ENCODE results near the gene AFAP1.
A peak's percentile ranks its signal among the peaks of the same experiment; 100 is the strongest.

The AFAP1 gene

DNA sequence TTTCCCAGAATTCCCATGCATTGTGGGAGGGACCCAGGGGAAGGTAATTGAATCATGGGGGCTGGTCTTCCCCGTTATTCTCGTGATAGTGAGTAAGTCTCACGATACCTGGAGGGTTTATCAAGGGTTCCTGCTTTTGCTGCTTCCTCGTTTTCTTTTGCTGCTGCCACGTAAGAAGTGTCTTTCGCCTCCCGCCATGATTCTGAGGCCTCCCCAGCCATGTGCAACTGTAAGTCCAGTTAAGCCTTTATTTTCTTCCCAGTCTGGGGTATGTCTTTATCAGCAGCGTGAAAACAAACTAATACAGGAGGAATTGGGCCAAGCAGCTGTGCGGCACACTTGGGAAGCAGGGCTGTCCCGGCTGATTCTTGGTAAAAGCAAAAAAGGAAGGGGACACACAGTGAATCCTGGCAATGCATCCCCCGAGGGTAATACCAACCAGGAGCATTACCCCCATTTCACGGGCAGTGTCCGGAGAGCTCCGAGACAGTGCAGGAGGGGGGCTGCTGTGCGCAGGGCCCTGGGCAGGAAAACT lies 185.7 kb downstream of the AFAP1 start:
- no peak for DNase-seq (ENCODE audit: low read depth)

- no peak for DNase-seq (ENCODE audit: low read depth)
Observed at GRCh38 chr4:7753271-7753670, 186.4 kb downstream of the AFAP1 start.

DNA sequence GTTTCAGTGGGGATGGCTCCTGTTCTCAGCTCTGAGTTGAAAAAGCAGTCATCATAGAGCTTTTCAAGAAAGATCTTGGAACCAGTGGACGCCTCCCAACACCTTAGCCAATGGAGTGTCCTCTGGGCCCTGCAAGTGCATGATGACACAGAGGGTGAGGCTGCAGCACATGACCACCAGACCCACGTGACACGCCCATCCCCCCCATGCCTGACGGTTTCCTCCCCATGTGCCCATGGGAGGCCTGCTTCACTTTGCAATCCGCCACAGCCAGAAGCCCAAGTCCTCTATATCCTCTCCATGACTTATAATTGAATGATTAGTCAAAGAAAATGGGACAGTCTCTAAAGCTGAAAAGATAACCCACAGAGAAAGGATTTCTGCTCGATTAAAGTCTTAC lies 187.0 kb downstream of the AFAP1 start:
- peak; percentile 11 for DNase-seq (ENCODE audit: low read depth)

GRCh38 chr4:7750972-7751371 lies 188.7 kb downstream of the AFAP1 start:
- DNase-seq (ENCODE audit: low read depth), result no peak

GRCh38 chr4:7750523-7750922 lies 189.1 kb downstream of the AFAP1 start:
- DNase-seq (ENCODE audit: low read depth), result no peak

DNA sequence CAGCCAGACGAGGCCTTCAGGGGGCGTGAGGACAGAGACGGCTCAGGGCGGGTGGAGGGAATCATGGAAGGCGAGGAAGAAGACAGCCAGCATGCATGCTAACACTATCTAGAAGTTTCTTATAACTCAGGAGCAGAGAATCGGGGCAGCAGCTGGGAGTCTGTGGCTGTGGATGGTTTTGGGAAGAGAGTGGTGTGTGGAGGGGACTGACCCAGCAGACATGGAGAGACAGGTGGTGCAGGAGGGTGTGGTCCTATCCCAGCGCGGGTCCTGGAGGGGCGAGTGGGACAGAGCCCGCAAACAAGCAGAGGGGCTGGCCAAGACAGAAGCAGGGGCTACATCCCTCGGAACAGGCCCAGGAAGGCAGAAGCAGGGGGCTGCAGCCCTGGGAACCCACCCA lies 192.1 kb downstream of the AFAP1 start:
- no peak for DNase-seq (ENCODE audit: low read depth)

DNA sequence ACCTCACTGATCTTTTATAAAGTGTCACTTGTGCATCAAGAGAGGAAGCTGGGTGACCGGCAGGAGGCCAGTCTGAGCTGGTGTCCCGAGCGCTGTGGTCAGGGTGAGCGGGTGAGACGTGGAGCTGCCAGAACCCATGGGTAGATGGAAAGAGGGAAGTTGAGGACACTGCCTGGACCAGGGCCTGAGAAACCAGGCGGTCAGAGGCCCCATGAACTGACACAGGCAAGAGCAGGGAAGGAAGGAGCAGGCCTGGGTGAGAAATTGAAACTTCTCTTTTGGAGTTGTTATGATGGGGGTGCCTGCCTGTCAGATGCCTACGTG lies 192.6 kb downstream of the AFAP1 start:
- no peak for DNase-seq (ENCODE audit: low read depth)

DNA sequence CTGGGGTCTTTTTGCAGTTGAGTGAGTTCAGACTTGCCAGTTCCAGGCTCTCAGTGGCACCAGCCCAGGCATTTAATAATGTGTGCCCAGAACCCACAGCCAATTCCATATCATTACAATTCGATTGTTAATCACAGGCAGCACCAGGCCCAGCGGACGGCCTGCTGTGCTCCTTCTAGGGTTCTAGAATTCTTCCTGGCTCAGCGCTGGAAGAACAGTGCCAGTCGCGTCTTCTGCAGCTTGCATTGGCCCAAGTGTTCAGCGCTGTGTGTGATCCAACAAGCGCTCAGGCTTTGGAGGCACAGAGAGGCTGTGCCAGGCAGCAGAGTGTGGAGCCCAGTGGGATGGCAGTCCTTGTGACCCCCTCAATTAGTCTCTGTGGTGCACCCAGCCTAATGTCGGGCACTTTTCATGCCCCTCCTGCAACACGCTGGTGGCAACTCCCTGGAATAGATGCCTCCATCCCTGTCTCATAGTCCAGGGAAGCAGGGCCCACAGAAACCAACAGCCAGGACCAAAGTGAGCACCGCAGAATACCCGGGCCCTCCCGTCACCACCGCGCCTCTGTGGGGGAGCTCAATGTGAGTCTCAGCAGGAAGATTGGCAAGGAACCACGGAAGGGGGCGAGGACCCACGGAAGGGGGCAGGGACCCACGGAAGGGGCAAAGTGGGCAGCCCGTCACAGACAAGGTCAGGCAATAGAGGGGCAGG lies 193.2 kb downstream of the AFAP1 start:
- DNase-seq (ENCODE audit: low read depth), result no peak

DNA sequence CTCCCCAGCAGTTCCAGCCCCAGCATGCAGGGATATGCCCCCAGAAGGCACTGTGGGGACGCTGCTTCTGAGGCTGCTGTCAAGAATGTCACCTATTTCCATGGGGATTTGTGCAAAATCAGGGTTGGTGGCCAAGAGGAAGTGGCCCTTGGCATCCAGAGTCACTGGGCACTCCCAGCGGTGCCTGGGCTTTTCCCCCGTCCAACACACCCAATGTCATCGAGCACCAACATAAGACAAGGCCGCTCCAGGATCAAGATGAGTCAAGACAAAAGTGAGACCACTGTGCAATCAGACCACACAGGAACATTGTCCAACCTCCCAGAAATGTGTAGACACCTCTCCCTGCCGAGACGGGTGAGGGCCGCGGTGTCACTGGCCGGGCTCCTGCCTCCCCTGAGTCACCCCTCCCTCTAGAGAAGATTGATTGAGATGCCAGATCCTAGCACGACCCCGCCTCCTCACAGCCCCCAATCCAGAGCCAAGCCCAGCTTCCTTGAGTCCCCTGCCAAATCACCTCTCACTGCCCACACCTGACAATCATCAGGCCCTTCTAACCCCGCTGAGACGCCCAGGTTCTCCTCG lies 194.3 kb downstream of the AFAP1 start:
- no peak for DNase-seq (ENCODE audit: low read depth)

DNA sequence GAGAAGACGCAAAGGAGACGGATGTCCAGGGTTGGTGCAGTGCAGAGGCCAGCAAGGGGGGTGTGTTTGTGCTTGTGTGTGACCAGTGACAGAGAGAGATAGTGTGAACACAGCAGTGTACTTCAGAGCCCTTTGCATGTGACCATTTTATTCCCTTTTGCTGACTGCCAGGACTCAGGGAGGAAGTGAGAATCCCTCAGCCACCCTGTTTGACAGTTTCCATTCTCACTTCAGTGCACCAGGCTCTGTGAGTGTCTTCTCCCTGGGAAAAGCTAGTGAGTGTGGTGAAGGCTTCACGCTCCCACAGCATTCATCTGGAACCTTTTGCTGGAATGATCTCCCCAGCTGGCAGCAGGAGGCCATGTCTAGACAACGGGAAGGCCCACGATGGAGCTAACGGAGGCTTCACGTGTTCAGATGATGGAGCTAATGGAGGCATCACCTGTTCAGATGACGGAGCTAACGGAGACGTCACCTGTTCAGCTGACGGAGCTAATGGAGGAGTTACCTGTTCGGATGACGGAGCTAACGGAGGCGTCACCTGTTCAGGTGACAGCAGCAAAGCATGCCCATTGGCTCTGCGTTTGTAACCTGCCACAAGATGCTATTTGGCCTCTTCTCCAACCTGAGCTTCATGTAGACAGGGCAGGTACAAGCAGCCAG lies 195.4 kb downstream of the AFAP1 start:
- DNase-seq (ENCODE audit: low read depth), result no peak

- no peak for DNase-seq (ENCODE audit: low read depth)
Observed at GRCh38 chr4:7742807-7743280, 196.8 kb downstream of the AFAP1 start.

GRCh38 chr4:7741946-7742806 lies 197.5 kb downstream of the AFAP1 start:
- no peak for DNase-seq (ENCODE audit: low read depth)

DNA sequence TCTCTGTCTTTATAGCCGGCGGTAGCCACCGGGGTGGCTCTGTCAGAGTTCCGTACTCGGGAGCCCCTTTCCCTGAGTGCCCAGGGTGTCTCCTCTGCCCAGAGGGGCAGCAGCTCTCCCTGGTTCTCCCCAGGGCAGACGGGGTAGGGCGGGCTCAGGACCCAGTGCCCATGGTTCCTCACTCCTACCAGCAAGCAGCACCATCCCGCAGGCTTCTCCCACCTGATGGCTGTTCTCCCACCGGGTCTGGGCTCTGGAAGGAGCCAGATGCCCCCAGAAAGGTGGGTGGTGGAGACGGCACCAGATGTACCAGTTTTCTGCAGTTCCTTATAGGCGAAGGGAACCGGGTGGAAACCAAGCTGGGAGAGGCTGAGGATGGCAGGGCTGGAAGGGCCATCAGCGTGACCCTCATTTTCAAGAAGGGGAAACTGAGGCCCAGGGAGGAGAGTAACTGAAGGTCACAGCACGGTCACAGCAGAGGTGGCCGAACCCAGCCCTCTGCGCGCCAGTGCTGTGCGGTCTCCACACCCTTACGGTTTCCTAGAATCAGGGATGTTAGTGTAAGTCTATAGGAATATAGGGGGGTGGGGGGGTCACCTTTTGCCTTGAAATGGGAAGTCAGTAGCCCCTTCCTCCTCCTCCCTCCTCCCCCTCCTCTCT lies 198.7 kb downstream of the AFAP1 start:
- no peak for DNase-seq (ENCODE audit: low read depth)

- no peak for DNase-seq (ENCODE audit: low read depth)
Observed at GRCh38 chr4:7739918-7740865, 199.5 kb downstream of the AFAP1 start.

DNA sequence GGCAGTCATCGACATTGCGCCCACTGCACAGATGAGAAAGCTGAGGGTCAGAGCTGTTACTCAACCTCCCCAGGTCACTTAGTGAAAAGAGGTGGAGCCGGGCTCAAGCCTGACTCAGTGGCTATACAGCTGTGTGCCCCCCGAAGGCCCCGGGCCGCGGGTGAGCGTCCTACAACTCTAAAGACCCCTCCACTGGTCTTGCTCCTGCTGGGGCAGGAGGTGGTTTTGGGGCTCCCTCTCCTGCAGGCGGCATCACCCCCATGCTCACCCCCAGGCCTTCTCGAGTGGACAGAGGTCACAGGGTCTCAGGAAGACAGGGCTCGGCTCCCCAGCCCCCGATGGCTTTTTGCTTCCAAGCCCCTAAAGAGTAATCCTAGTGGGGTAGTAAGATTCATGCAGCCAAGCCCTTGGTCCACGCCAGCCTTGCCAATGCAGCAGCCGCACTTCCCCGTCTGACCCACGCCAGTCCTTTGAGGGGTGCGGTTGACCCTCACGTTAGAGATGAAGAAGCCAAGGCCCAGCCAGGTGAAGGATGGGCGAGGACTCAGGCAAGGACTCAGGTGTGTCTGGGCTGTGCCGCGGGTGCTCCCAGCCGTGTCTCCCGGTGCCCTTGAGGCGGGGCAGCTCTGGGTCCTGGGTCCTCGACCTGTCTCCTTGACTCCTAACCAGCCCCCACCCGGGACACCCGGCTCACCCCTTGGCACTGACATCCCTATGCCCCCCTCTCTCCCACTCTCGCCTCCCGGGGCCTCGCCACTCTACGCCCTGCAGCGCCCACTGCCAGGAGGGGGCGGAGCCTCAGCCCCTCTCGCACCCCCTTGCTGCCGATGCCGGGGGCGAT lies 200.4 kb downstream of the AFAP1 start:
- no peak for DNase-seq (ENCODE audit: low read depth)

GRCh38 chr4:7738458-7739076 lies 201.1 kb downstream of the AFAP1 start:
- DNase-seq (ENCODE audit: low read depth), result no peak

DNA sequence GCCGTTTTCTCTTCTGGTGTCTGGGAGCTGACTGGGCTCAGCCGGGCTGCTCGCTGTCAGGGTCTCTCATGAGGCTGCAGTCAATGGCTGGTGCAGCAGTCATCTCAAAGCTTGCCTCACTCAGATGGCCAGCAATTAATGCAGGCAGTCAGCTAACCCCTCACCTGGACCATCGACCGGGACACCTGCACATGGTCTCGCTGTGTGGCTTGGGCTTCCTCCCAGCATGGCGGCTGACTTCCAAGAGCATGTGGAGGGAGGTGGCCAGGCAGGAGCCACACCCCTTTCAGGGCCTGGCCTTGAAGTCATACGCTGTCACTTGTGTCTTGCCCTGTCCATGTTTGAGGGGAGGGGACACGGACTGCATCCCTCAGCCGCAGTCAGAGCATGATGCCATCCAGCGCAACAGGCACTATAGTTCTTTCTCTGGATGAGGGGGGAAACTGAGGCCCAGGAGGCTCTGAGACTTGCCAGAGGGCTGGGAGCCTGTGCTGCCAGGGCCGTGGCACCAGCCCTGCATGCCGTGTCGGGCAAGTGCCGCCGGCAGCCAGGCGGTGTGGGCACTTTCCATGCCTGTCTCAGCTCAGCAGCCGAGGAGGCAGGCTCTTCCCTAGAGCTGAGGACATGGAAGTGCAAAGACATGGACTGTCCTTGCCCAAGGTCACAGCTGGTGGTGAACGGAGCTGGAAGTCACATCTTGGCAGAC lies 201.8 kb downstream of the AFAP1 start:
- DNase-seq (ENCODE audit: low read depth), result no peak

DNA sequence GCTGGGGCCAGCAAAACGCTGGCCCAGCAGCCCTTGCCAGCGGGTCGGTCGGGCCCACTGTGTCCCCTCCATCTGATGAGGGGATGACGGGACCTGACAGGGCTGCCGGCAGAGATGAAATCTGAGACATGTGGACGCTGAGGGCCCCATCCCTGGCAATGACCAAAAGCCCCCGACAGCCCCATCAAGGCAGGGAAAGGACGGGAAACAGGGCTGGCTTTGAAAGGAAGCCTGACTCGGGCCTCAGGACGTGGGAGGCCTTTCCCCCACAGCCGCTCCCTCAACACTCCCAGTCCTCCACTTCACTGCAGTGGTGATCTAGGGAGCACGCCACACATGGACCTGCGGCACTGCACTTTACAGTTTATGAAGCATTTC lies 202.4 kb downstream of the AFAP1 start:
- no peak for DNase-seq (ENCODE audit: low read depth)
